ENCODE measurements around the gene EXOC6B. TPM values are rescaled to one million over a fixed set of nuclear protein-coding genes. Genes with fewer than 3 reads are reported as not detected.

EXOC6B gene
- total RNA-seq, 2 donors from 2014 or later, result 51.3 to 68.9 TPM

- 79 to 94% methylated on average over 2 to 4 of the region's 4 CpGs for WGBS, 2 experiments (ENCODE audit: insufficient coverage in 1 of 2, insufficient read length in 1 of 2)
- peaks cover 7% of the 10 kb centered on the region for H3K36me3 Mint-ChIP-seq (ENCODE audit: low read depth)
- H3K36me3 ChIP-seq (ENCODE audit: control insufficient read depth, insufficient read depth, low read length), result no peaks in the 10 kb centered on the region
- no peak for TF ChIP-seq CTCF (conservative IDR thresholded peaks at IDR 0.05)
- no peak overlapping the region for H3K9ac ChIP-seq (ENCODE audit: extremely low read depth, low read length, poor library complexity, severe bottlenecking)
- H3K4me1 ChIP-seq (ENCODE audit: control insufficient read depth, insufficient read depth, low read length), result no peaks in the 10 kb centered on the region
- no peaks in the 10 kb centered on the region for H3K27me3 Mint-ChIP-seq (ENCODE audit: insufficient read depth)
- H3K27me3 ChIP-seq (ENCODE audit: control insufficient read depth, insufficient read depth, low read length, poor library complexity, severe bottlenecking), result no peaks in the 10 kb centered on the region
- no peak overlapping the region for H3K4me3 ChIP-seq (ENCODE audit: low read length)
- DNase-seq, result no peak
- peaks cover 9% of the 10 kb centered on the region for H3K9me3 ChIP-seq (ENCODE audit: control insufficient read depth, low read length)
- H3K4me1 Mint-ChIP-seq, result no peaks in the 10 kb centered on the region
- peaks cover 21% of the 10 kb centered on the region for H3K9me3 Mint-ChIP-seq
- no peak overlapping the region for H3K4me3 Mint-ChIP-seq
- no peak overlapping the region for H3K27ac ChIP-seq (ENCODE audit: low read depth, low read length)
- no peak overlapping the region for H3K27ac Mint-ChIP-seq
Measured at GRCh38 chr2:72431737-72432136, 394.1 kb downstream of the EXOC6B start.

GRCh38 chr2:72427022-72427861 lies 398.6 kb downstream of the EXOC6B start:
- no peaks in the 10 kb centered on the region for H3K27me3 Mint-ChIP-seq (ENCODE audit: insufficient read depth)
- no peak for DNase-seq
- H3K4me1 Mint-ChIP-seq, result no peaks in the 10 kb centered on the region
- Histone ChIP-seq H3K4me1 (ENCODE audit: control insufficient read depth, insufficient read depth, low read length) (no peaks in the 10 kb centered on the region), H3K27me3 (ENCODE audit: control insufficient read depth, insufficient read depth, low read length, poor library complexity, severe bottlenecking) (no peaks in the 10 kb centered on the region), H3K27ac (ENCODE audit: low read depth, low read length) (no peak overlapping the region), H3K9ac (ENCODE audit: extremely low read depth, low read length, poor library complexity, severe bottlenecking) (no peak overlapping the region), H3K4me3 (ENCODE audit: low read length) (no peak overlapping the region), H3K36me3 (ENCODE audit: control insufficient read depth, insufficient read depth, low read length) (no peaks in the 10 kb centered on the region), H3K9me3 (ENCODE audit: control insufficient read depth, low read length) (peaks cover 6% of the 10 kb centered on the region)
- no peak overlapping the region for H3K27ac Mint-ChIP-seq
- 95 to 97% methylated on average over 5 to 15 of the region's 15 CpGs for WGBS, 2 experiments (ENCODE audit: insufficient coverage in 1 of 2, insufficient read length in 1 of 2)
- peaks cover 4% of the 10 kb centered on the region for H3K9me3 Mint-ChIP-seq
- H3K4me3 Mint-ChIP-seq, result no peak overlapping the region
- H3K36me3 Mint-ChIP-seq (ENCODE audit: low read depth), result peaks cover 10% of the 10 kb centered on the region
- no peak for TF ChIP-seq CTCF (conservative IDR thresholded peaks at IDR 0.05)

- Histone ChIP-seq H3K4me1 (ENCODE audit: control insufficient read depth, insufficient read depth, low read length) (no peaks in the 10 kb centered on the region), H3K9ac (ENCODE audit: extremely low read depth, low read length, poor library complexity, severe bottlenecking) (no peak overlapping the region), H3K4me3 (ENCODE audit: low read length) (no peak overlapping the region), H3K36me3 (ENCODE audit: control insufficient read depth, insufficient read depth, low read length) (no peaks in the 10 kb centered on the region), H3K27me3 (ENCODE audit: control insufficient read depth, insufficient read depth, low read length, poor library complexity, severe bottlenecking) (no peaks in the 10 kb centered on the region), H3K27ac (ENCODE audit: low read depth, low read length) (no peak overlapping the region), H3K9me3 (ENCODE audit: control insufficient read depth, low read length) (peaks cover 14% of the 10 kb centered on the region)
- Mint-ChIP-seq H3K36me3 (ENCODE audit: low read depth) (peaks cover 12% of the 10 kb centered on the region), H3K27ac (no peak overlapping the region), H3K4me3 (no peak overlapping the region), H3K27me3 (ENCODE audit: insufficient read depth) (no peaks in the 10 kb centered on the region), H3K4me1 (no peaks in the 10 kb centered on the region), H3K9me3 (peaks cover 7% of the 10 kb centered on the region)
- DNase-seq, result no peak
- no peak for TF ChIP-seq CTCF (conservative IDR thresholded peaks at IDR 0.05)
Measured at GRCh38 chr2:72425996-72426395, 399.8 kb downstream of the EXOC6B start.
